HG03095 (cell line): ENCODE data around the gene MARCOL.
"Not testable (repeated sequence)": the region's sequence is repeated elsewhere in the genome, so short reads cannot be mapped to it uniquely, and the experiment has no call there.

ENCODE experiments used
- ATAC-seq: cut with Tn5 transposase; IDR thresholded peaks from one replicate; pipeline ENCODE4 v1.9.1; 2021; ENCODE audit warnings: moderate library complexity; ENCODE audit not compliant: unreplicated experiment

MARCOL gene

DNA sequence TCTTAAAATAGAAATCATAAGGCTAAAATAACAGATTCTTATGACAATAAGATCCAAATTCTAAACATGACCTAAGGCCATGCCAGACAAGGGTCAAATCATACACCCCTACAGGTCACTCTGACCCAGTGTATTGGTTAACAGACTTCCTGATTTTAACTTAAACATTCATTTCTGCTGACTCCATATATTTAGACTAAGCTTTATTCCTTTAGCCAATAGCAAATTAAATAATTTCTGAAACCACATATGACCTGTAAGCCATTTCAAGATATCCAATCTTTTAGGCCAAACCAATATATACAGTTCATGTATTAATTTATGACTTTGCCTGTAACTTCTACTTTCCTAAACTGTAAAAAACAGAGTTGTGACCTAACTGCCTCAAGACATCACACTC, 22.9 kb downstream of the MARCOL start:
- ATAC-seq, result no peak

GRCh38 chr5:148267962-148268361, 29.6 kb downstream of the MARCOL start:
- no peak for ATAC-seq

DNA sequence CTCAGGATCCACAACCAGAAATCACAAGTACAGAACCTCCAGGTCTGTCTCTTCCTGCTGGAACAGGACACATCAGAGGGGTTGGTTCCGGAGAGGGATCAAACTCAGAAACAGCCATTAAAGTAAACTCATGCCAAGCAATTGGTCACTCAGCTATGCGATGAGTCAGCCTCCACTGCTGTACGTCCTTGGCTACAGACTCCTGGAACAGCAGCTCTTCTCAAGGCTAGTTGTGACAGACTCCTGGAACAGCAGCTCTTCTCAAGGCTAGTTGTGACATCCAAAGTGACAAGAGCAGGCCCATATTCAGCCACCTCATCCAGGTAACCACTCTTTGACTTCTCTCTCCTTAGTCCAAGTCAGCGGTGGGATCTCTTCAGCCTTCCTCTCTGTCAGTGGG, 30.2 kb downstream of the MARCOL start, which contains the start of gene SPINK13:
TSS of gene SPINK13 (plus strand) at position 229 of the 400 bp plus-strand sequence. CDS start 1,279 bp downstream, outside the sequence.
- ATAC-seq, result no peak

- not testable (repeated sequence) for ATAC-seq
Observed at GRCh38 chr5:148275129-148275528, 36.8 kb downstream of the MARCOL start.

DNA sequence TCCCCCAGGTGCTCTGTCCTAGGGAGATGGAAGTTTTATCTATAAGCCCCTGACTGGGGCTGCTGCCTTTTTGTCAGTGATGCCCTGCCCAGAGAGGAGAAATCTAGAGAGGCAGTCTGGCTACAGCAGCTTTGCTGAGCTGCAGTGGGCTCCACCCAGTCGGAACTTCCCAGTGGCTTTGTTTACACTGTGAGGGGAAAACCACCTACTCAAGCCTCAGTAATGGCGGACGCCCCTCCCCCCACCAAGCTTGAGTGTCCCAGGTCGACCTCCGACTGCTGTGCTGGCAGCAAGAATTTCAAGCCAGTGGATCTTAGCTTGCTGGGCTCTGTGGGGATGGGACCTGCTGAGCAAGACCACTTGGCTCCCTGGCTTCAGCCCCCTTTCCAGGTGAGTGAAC, 42.6 kb downstream of the MARCOL start:
- not testable (repeated sequence) for ATAC-seq

- ATAC-seq, result not testable (repeated sequence)
Observed at GRCh38 chr5:148281336-148281735, 43.0 kb downstream of the MARCOL start.

DNA sequence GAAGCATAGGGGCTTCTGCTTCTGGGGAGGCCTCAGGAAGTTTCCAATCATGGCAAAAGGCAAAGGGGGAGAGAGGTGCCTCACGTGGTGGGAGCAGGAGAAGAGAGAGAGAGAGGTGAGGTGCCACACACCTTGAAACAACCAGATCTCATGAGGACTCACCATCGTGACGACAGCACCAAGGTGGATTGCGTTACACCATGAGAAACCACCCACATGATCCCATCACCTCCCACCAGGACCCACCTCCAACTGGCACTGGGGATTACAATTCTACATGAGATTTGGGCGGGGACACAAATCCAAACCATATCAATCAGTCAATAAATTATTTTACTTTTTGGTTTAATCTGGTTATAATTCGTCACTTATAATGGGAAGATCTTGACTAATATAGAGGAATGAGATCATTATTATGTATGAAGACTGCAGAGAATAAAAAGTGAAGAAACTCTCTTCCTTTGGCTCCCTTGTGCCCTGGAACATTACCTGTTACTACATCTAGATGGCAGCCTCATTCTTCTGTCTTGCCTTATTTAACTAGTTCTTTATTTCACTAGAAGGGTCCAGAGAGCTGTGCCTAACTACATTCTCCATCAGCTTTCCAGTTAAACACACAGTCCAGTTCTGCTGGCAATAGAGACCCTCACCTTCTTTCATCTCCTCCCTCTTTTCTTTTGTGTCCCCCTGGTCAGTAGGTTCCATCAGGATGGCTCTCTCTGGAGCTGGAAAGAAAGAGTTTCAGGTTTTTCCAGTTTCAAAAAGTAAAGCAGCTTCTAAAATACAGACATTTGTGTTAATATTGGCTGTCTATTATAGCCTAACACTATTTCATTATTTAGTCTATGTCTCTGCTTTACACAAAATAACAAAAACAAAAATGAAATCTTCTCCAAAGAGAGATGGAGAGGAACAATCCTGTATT, 52.2 kb downstream of the MARCOL start:
- no peak for ATAC-seq
